GM21515 (cell line): ENCODE results near the gene PELI2.

Experiments
- ATAC-seq: cut with Tn5 transposase; IDR thresholded peaks from one replicate; pipeline ENCODE4 v1.9.1; 2021; ENCODE audit not compliant: unreplicated experiment

PELI2 gene

GRCh38 chr14:56224691-56225681 lies 106.8 kb downstream of the PELI2 start:
- no peak for ATAC-seq

GRCh38 chr14:56235388-56235787 lies 117.2 kb downstream of the PELI2 start:
- no peak for ATAC-seq

GRCh38 chr14:56237398-56237797 lies 119.2 kb downstream of the PELI2 start:
- no peak for ATAC-seq

- no peak for ATAC-seq
Observed at GRCh38 chr14:56241461-56241860, 123.2 kb downstream of the PELI2 start.

- ATAC-seq: no peak
Observed at GRCh38 chr14:56243110-56243509, 124.9 kb downstream of the PELI2 start.

- no peak for ATAC-seq
Observed at GRCh38 chr14:56244138-56244789, 126.1 kb downstream of the PELI2 start.

GRCh38 chr14:56247495-56248200 lies 129.4 kb downstream of the PELI2 start:
- ATAC-seq: no peak

- ATAC-seq: no peak
Observed at GRCh38 chr14:56248442-56248841, 130.2 kb downstream of the PELI2 start.

- ATAC-seq: no peak
Observed at GRCh38 chr14:56261046-56261445, 142.8 kb downstream of the PELI2 start.

- no peak for ATAC-seq
Observed at GRCh38 chr14:56262530-56262929, 144.3 kb downstream of the PELI2 start.

GRCh38 chr14:56268039-56268438 lies 149.8 kb downstream of the PELI2 start:
- no peak for ATAC-seq

- ATAC-seq: no peak
Observed at GRCh38 chr14:56268673-56269072, 150.5 kb downstream of the PELI2 start.

GRCh38 chr14:56270921-56271320 lies 152.7 kb downstream of the PELI2 start:
- ATAC-seq: no peak

- no peak for ATAC-seq
Observed at GRCh38 chr14:56271970-56272369, 153.8 kb downstream of the PELI2 start.

- no peak for ATAC-seq
Observed at GRCh38 chr14:56273155-56273554, 154.9 kb downstream of the PELI2 start.

- no peak for ATAC-seq
Observed at GRCh38 chr14:56273951-56274350, 155.7 kb downstream of the PELI2 start.

- no peak for ATAC-seq
Observed at GRCh38 chr14:56274556-56274955, 156.3 kb downstream of the PELI2 start.

GRCh38 chr14:56276108-56276507 lies 157.9 kb downstream of the PELI2 start:
- ATAC-seq: no peak

- ATAC-seq: no peak
Observed at GRCh38 chr14:56278383-56278782, 160.2 kb downstream of the PELI2 start.

- no peak for ATAC-seq
Observed at GRCh38 chr14:56280843-56281242, 162.6 kb downstream of the PELI2 start.

GRCh38 chr14:56282179-56282578 lies 164.0 kb downstream of the PELI2 start:
- ATAC-seq: no peak

- no peak for ATAC-seq
Observed at GRCh38 chr14:56284641-56285040, 166.4 kb downstream of the PELI2 start.
